Measurements from ENCODE around the gene KDF1. TPM values are rescaled to one million over a fixed set of nuclear protein-coding genes. Genes with fewer than 3 reads are reported as not detected.

KDF1 gene
- total and polyA plus RNA-seq, 2 of the 13 experiments (the other 11 are each of a cell fraction or from before 2014, with no cell fraction given), result 1.9 to 4.9 TPM

DNA sequence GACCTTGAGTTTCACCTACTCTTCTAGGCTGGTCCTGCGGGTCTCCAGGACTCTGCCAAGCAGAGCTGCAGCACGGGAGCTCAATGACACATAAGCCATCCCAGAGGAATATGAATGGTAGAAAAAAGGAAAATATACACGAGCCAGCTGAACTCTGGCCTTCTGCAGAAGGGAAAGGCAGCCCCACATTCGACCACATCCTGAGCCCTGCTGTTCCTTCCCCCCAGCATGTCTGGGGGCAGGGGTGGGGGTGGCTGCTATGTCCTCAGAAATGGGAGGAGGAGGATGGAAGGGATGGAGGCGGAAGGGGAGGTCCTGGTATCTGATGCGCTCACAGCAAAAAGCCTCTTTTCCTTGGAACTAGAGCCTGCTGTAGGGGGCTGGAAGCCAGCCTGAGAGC is 12.1 kb upstream of the KDF1 start:
- ATAC-seq, result peak; percentile 47
- 11% methylated on average over 6 of the region's 6 CpGs for WGBS (ENCODE audit: low lambda C conversion rate)
- POLR2A ChIA-PET, result interaction anchor here (1.0 to 1.3 kb wide), 6 partner anchors 19 to 72 kb away, joined by 3 to 9 read pairs (median 6); partner anchors contain the start of genes GPATCH3, NR0B2 and TRNP1
- TF ChIP-seq SMAD3 (CRISPR knock-in tag; IDR thresholded peaks at IDR 0.05) (no peak), ZBTB21 (CRISPR knock-in tag; IDR thresholded peaks at IDR 0.05) (no peak), KDM3A (CRISPR knock-in tag; IDR thresholded peaks at IDR 0.05; ENCODE audit: low read depth) (no peak), MYPOP (CRISPR knock-in tag; IDR thresholded peaks at IDR 0.05) (no peak), ZNF687 (CRISPR knock-in tag; IDR thresholded peaks at IDR 0.05) (peak; percentile 24; the same call in 1 of the 2 replicates), ZNF800 (CRISPR knock-in tag; IDR thresholded peaks at IDR 0.05) (no peak)
- TF ChIP-seq, protein P1, sequence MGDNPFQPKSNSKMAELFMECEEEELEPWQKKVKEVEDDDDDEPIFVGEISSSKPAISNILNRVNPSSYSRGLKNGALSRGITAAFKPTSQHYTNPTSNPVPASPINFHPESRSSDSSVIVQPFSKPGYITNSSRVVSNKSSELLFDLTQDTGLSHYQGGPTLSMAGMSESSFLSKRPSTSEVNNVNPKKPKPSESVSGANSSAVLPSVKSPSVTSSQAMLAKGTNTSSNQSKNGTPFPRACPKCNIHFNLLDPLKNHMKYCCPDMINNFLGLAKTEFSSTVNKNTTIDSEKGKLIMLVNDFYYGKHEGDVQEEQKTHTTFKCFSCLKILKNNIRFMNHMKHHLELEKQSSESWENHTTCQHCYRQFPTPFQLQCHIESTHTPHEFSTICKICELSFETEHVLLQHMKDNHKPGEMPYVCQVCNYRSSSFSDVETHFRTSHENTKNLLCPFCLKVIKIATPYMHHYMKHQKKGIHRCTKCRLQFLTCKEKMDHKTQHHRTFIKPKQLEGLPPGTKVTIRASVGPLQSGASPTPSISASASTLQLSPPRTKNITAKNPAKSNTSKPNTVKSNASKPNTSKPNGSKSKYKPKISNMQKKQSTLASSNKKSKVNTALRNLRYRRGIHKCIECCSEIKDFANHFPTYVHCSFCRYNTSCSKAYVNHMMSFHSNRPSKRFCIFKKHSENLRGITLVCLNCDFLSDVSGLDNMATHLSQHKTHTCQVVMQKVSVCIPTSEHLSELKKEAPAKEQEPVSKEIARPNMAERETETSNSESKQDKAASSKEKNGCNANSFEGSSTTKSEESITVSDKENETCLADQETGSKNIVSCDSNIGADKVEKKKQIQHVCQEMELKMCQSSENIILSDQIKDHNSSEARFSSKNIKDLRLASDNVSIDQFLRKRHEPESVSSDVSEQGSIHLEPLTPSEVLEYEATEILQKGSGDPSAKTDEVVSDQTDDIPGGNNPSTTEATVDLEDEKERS (CRISPR knock-in tag; IDR thresholded peaks at IDR 0.05), result no peak
- TF ChIP-seq, protein P2, sequence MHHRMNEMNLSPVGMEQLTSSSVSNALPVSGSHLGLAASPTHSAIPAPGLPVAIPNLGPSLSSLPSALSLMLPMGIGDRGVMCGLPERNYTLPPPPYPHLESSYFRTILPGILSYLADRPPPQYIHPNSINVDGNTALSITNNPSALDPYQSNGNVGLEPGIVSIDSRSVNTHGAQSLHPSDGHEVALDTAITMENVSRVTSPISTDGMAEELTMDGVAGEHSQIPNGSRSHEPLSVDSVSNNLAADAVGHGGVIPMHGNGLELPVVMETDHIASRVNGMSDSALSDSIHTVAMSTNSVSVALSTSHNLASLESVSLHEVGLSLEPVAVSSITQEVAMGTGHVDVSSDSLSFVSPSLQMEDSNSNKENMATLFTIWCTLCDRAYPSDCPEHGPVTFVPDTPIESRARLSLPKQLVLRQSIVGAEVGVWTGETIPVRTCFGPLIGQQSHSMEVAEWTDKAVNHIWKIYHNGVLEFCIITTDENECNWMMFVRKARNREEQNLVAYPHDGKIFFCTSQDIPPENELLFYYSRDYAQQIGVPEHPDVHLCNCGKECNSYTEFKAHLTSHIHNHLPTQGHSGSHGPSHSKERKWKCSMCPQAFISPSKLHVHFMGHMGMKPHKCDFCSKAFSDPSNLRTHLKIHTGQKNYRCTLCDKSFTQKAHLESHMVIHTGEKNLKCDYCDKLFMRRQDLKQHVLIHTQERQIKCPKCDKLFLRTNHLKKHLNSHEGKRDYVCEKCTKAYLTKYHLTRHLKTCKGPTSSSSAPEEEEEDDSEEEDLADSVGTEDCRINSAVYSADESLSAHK (CRISPR knock-in tag; IDR thresholded peaks at IDR 0.05; ENCODE audit: borderline replicate concordance), result no peak

More for the DNA sequence above, 12.1 kb upstream of the KDF1 start:
- FAIRE-seq (peak; percentile 32), DNase-seq (ENCODE audit: low spot score) (no peak)
- H3K27ac ChIP-seq (ENCODE audit: extremely low read length, insufficient read depth, low read length), result no peak overlapping the region
- H3K4me1 ChIP-seq (ENCODE audit: insufficient read depth, low read length), result peaks cover 76% of the 10 kb centered on the region
- BruUV-seq (replicated peaks), result no TSS peak
- H2AFZ ChIP-seq (ENCODE audit: low read length), result no peak overlapping the region
- no peaks in the 10 kb centered on the region for H3K79me2 ChIP-seq (ENCODE audit: insufficient read depth, low read length)
- no peak overlapping the region for H3K9ac ChIP-seq (ENCODE audit: insufficient read depth, low read depth, low read length)
- peak overlapping the region; percentile 70; the same call in 1 of the 2 replicates for H3K4me2 ChIP-seq (ENCODE audit: low read depth, low read length)
- H3K36me3 ChIP-seq (replicated peaks in 1 of 2; ENCODE audit: control insufficient read depth in 1 of 2, insufficient read depth in 2 of 2, low read length in 2 of 2), result no peaks in the 10 kb centered on the region
- H3K9me3 ChIP-seq (ENCODE audit: low read length), result no peaks in the 10 kb centered on the region
- intact Hi-C loops (cut with micrococcal nuclease; ENCODE audit: unreplicated experiment) (no loop called here), in situ Hi-C loops (cut with HindIII; ENCODE audit: extremely low pct_ligation_motif_present, low pct_unique_long_range_greater_than_20kb) (no loop called here)
- H3K4me3 ChIP-seq (replicated peaks in 1 of 3; ENCODE audit: insufficient read depth in 1 of 3, low read depth in 2 of 3, low read length in 3 of 3), result peak overlapping the region in 1 of 3 experiments; percentile 49; a peak in 2 of 6 replicates
- CTCF ChIA-PET (ENCODE audit: low intra/inter-chr PET ratio, low total read pairs), result no interaction called here
- H3K27me3 ChIP-seq (ENCODE audit: control insufficient read depth in 1 of 2, insufficient read depth in 2 of 2, low read length in 2 of 2), result 0 out of 5 replicates have a peak, but pooled peaks cover 0 to 4% of the 10 kb centered on the region in 2 experiments
- H4K20me1 ChIP-seq (ENCODE audit: insufficient read depth, low read length), result no peaks in the 10 kb centered on the region
